NCI-H69 (cell line): ENCODE data around the gene RAB36.

Source experiments
- DNase-seq: peaks from one replicate; lab custom pipeline; 2025; lab: John Stamatoyannopoulos, UW

Gene RAB36

GRCh38 chr22:23137905-23138561 is 7.2 kb upstream of the RAB36 start:
- DNase-seq, result no peak

- no peak for DNase-seq
Measured at GRCh38 chr22:23138584-23139435, 6.5 kb upstream of the RAB36 start.

GRCh38 chr22:23140385-23140784 is 4.9 kb upstream of the RAB36 start:
- no peak for DNase-seq

DNA sequence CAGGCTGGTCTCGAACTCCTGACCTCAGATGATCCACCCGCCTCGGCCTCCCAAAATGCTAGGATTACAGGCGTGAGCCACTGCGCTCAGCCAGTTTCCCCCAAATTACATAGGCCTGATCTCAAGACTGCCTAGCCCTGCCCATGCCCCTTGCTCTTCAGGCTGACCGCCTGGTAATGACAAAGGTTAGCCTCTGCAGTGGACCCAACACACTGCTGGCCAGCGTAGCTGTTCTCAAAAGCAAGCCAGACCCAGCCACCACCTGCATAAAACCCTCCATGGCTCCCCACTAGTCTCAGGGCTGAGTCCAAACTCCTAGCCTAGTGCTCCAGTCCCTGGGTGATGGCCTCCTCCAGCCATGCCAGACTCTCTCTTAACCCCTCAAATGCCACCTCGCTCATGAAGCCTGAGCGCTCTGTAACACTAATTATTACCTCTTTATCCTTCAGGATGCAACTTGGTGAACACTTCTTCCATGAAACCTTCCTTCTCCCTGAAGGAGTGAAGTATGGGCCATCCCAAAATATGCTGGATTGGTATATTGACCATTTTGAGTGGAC is 2.7 kb upstream of the RAB36 start:
- DNase-seq, result no peak

DNA sequence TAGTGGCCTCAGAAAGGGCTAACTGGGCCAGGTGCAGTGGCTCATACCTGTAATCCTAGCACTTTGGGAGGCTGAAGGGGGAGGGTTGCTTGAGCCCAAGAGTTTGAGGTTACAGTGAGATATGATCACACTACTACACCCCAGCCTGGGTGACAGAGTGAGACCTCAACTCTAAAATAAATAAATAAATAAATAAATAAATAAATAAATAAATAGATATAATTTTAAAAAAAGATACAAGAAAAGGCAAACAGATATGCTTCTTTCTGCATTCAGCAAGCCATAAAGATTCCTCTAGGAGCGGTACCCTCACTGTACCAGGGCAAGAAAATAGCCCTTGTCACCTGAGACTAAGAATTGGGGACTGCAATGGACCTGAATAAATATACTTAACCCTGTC is 2.2 kb upstream of the RAB36 start:
- DNase-seq, result no peak

DNA sequence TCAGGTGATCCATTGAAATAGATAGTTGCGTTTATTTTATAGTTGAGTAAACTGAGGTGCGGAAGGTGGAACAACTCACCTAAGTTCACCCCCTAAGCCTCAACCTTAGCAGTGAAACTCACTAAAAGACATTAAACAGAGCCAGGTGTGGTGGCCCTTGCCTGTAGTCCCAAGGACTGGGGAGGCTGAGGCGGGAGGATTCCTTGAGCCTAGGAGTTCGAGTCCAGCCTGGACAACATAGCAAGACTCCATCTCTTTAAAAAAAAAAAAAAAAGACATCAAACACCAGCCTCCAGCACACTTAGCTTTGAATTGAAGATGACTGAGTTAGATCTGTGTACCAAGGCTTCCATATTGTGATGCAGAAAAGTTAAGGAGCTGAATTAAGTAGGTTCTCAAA is 845 bp upstream of the RAB36 start:
- DNase-seq, result no peak

DNA sequence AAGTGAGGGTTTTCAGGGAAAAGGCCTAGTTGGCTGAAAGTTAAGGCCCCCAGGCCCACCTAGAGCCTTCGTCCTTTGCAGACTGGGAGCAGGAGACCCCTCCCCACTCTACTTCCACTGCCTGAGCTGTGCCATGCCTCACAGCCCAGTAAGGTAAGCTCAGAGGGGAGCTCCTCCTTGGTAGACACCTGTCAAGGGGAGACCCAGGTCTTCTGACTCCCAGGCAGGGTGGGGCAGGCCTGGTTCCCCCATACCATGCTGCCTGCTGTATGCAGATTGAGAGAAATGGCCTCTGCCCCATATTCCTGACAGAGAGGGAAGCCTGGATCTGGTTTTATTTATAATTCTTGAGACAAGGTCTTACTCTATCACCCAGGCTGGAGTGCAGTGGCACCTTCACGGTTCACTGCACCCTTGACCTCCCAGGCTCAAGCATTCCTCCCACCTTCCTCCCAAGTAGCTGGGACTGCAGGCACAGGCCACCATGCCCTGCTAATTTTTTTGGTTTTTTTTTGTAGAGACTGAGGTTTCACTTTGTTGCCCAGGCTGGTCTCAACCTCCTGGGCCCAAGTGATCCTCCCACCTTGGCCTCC is 697 bp downstream of the RAB36 start:
- DNase-seq, result peak; percentile 49

- DNase-seq, result no peak
Measured at GRCh38 chr22:23146478-23147205, 1.4 kb downstream of the RAB36 start.

DNA sequence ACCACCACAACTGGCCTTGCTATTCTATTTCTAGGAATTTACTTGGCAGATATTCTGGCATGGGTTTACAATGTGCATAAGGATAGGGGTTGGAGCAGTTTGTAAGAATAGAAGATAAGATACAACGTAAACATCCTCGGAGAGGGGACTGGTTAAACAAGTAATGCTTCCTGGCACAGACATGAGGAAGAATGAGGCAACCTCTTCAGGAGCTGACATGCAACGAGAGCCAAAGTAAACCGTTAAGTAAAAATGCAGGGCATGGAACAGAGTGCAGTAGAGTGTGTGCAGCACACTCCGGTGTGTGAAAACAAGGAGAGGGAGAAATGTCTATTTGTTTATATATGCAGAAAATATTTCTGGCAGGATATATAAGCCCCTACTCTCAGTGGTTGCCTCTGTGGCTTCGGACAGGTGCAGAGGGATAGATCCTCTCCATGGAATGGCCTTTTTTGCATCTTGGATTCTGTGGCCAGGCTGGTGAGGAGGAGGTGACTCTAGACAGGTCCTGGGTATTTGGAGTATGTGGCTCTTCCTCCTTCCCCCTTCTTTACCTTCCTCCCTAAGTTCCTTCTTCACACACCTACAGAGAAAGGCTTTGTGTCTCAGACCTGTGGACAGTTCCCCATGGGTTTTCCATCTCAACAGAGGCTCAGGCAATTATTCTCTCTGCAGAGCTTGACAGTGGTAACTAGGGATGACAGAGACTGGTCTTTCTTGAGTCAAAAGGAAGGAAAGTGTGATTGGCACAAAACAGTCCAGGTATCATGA is 2.5 kb downstream of the RAB36 start:
- no peak for DNase-seq

DNA sequence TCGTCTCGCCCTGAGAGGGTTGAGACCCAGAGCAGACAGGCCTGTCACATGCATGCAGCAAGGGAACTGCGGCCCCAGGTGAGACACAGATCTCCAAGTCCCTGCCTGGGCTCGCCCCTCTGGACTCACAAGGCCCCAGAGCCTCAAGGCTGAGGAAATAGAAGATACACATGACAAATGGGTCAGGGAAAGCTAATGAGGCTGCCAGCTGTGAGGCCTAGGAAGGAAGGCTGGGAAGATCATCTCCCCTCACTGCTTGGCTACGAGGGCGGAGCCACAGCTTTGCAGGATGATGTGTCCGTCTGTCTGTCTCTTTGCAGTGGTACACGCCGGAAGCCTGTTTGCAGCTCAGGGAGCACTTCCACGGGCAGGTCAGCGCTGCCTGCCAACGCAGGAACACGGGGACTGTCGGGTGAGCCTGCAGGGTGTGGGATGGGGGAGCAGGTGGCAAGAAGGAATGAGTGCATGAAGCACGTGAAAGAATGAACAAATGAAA is 4.5 kb downstream of the RAB36 start:
- peak; percentile 33 for DNase-seq

DNA sequence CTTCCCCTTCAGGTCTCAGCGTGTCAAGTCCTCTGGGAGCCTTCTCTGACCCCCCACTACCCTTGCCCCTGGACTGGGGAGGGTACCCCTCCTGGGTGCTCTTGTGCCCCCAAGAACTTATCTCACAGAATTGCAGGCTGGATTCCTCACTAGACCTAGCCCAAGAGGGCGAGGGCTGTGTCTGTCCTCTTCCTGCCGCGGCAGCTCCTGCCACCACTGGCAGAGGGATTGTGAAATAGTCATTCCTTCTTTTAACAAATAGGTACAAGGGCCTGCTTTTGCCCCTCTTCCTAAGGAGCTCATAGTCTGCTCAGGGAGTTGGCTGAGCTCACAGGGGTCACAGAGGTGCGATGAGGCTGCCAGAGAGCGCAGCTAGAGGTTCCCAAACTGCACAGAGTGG is 5.5 kb downstream of the RAB36 start:
- DNase-seq, result no peak

DNA sequence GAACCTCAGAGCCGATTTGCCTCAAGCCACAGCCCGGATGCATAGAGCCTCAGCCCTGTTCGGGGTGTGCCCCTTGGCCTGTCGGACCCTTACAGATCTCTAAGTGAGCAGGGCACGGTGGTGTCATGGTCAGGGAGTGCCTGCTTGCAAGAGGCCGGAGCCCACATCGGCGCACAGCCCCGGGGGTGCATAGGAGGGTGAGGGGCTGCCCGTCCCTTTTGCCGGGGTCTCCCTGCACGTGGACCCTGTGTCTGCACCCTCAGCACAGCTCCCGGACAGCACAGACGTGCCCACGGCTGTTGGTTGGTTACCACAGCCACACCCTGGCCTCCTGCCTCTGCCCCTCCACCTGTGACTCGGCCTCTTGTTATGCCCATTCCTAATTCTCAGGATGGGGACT is 6.5 kb downstream of the RAB36 start:
- DNase-seq, result no peak

DNA sequence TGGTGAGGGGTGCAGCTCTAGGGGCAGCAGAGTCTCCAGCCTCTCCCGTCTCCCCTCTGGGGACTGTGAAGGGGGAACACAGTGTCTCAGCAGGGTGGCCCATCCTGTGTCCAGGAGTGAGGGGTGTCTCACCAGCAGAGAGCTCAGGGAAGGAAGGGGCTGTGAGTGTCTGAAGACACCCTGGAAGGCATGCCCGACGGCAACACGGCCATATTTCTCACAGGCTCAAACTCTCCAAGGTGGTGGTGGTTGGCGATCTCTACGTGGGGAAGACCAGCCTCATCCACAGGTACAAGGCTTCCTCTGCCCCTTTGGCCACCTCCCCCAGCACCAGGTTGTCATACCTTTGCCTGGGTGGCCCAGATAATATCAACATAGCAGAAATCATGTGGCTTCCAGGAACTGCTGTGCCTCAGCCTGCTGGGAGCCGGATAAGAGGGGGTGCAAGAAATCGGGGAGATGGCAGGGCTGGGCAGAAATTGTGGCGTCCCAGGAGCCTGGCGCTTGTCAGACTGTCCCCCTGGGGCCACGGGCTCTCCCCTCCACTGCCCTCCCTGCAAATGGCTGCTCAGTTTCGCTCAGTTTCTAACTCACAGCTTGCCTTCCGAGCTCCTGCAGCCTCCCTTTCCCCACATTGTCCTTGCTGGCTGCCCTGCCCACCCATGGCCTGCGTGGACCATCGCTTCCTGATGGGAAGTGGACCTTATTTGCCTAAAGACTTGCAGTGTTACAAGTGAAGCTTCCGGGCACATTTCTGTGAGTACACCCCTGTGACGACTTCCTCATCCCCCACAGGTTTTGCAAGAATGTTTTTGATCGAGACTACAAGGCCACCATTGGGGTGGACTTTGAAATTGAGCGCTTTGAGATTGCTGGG is 7.2 kb downstream of the RAB36 start:
- DNase-seq, result no peak

DNA sequence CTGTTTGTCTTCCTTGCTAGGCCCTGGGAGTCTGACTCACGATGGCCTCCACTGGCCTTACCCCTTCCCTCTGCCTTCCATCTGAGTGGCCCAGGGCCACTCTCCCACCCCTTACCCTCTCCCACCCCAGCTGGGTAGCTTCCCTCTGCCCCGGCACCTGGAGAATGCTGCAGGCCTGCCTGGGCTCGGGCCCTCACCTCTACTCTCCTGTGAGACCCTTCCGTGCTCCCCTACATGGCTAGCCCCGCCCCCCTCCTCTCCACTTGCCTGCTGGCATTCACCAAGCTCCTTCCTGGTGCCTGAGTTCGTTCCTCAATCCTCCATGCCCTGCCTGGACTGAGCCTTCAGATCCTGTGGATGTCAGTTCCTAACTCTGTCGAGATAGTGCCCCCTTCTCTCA is 8.7 kb downstream of the RAB36 start:
- no peak for DNase-seq

DNA sequence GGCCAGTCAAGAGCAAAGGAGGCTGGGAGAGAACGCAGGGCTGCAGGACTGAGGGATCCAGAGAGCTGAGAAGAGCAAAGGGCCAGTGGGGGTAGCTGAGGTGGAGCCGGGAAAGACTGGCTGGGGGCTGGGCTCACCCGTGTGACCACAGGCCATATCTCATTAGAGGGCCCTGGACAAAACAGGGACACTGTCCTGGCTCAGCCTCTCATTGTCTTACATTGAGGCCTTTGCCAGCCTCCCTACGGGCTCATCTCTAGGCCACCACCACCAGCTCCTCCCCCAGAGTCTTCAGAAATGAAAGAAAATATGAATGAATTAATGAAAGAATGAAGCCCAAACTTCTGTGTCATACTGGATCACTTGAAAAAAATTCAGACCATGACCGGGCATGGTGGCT is 9.2 kb downstream of the RAB36 start:
- DNase-seq, result no peak

DNA sequence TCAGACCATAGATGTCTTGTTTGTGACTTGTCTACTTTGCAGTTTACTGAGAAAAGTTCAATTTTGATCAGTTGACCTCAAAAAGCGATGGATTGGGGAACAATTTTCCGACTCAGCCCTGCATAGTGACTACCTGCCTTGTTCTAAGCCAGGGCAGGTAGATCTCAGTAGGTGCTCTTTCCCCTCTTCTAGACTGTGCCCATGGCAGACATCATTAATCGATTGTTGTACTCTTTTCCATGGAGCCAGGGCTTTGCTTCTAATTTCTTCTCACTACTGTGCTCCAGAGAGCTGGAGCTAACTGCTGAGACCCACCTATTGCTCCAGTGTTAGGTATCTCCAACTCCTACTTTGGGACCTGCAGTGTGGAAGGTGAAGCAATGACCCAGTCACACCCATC is 9.9 kb downstream of the RAB36 start:
- DNase-seq, result no peak

GRCh38 chr22:23155831-23156230 is 10.6 kb downstream of the RAB36 start:
- DNase-seq, result no peak

DNA sequence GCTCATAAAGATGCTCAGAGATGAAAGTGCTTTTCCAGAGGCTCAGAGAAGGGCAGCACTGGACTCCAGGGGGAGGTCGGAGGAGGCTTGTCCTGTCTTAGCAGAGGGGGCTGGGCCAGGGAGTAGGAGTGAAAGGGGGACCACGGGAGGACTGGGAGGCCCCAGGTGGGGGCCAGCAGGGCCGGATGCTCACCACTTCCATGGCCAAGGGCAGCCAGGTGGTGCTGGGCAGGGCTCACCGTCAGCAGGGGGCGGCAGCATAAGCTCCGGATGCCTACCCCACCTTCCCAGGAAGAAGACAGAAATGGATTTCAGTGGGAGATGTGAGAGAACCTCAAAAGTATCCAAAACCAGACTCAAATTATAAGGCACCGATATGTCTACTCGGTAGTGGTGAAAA is 11.0 kb downstream of the RAB36 start:
- DNase-seq, result peak; percentile 31

DNA sequence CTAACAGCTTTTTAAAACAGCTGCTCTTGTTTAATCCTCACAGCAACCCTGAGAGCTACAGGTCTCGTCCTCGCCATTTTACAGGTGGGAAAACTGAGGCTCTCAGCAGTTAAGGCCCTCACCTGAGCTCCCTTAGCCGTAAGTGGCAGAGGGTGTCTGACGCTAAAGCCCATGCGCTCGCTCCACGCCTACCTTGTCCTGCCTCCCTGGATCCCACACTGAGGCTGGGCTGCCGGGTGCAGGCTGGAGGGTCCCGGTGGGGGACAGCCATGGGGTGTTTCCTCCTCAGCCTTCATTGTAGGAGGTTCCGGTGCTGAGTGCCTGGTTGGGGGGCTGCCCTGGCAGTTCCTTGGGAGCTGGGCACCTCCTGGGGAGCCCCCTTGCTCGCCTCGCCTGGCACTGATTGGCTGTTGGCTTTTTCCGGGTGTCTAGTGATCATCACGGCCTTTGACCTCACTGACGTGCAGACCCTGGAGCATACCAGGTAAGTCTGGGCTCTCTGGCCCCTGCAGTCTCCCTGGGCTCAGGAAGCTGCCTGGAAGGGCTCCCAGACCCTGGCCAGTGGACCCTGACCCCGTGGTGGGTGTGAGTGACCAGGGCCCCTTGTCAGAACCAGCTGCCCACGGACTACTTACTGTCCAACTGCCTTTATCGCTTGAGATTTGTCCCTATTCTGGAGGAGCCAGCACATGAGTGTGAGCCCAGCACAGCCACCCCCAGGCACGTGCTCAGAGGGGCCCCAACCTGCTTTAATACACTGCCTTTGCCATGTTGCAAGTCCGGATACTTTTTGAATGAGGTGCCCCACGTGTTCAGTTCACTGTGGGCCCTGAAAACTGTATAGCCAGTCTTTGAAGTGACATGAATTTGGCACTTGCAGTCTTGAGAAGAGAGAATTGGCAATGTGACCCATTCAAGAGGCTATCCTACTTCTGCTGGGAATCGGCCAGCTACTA is 12.6 kb downstream of the RAB36 start:
- DNase-seq, result no peak
